HG03460 (cell line): ENCODE data around the gene TNK1.
A peak's percentile ranks its signal among the peaks of the same experiment; 100 is the strongest.
"Not testable (repeated sequence)": the region's sequence is repeated elsewhere in the genome, so short reads cannot be mapped to it uniquely, and the experiment has no call there.

Experiments used
- ATAC-seq: cut with Tn5 transposase; IDR thresholded peaks from one replicate; pipeline ENCODE4 v1.9.1; 2021; ENCODE audit not compliant: unreplicated experiment

TNK1 gene

DNA sequence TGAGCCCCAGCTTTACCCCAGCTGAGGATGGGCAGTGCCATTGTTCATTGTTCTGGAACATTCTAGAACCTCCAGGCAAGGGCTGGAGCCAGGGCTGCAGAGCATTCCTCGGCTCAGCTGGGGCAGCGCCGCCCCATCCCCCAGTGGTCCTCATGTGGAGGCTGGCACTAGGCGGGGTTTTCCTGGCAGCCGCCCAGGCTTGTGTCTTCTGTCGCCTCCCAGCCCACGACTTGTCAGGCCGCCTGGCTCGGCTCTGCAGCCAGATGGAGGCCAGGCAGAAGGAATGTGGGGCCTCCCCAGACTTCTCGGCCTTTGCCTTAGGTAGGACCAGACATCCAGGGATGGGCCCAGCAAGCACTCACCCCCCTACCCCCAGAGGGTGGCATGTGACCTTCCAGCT lies 25.8 kb upstream of the TNK1 start, which contains the start of gene TMEM95:
Gene TMEM95, plus strand, starts transcription at position 104 of the 400 bp plus-strand sequence. Its CDS starts 49 bp downstream, at position 153.
- ATAC-seq, result no peak

DNA sequence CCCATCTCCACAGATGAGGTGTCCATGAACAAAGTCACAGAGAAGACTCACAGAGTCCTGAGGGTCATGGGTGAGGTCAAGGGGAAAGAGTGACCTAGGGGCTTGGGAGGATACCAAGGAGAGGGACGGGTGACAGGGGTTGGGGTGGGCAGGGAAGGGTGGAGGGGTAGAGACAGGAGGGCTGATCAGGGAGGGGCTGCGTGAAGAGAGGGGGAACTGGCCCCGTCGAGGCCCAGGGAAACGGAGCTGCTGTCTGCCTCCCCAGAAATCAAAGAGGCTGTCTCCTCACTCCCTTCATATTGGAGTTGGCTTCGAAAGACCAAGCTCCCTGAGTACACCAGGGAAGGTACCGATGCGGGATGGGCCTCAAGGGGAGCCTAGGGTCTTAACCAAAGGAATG lies 25.3 kb upstream of the TNK1 start:
- no peak for ATAC-seq

- ATAC-seq, result no peak
Observed at GRCh38 chr17:7356072-7356549, 24.8 kb upstream of the TNK1 start.

DNA sequence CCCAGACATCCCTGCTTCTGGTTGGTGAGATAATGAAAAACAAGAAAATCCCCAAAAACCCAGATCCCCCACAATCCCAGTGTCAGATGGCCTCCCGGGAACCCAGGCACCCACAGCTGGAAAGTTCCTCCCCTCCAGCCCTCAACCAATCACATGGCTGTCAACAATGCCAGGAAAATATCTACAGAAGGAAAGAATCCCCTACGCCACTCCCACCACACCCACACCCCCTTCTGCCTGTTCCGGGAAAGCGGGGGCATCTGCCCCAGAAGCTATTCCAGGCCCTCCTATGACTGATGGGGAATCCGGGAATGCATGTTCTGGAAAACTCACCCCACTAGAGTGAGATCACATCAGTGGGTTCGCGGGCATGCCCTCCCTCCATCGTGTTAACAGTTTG lies 24.1 kb upstream of the TNK1 start:
- ATAC-seq, result no peak

DNA sequence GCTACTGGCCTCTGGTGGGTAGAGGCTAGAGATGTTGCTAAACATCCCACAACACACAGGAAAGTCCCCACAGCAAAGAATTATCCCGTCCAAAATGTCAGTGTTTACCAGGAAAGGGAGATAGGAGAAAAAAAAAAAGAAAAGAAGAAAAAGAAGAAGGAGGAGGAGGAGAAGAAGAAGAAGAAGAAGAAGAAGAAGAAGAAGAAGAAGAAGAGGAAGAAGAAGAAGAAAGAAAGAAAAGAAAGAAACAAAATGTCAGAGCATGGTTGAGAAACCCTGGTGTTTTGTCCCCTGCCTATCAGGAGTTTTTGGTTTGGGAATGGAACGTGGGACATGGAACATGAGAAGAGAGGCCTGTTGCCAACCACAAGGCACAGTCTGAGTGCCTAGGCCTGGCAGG lies 23.5 kb upstream of the TNK1 start:
- ATAC-seq, result no peak

- no peak for ATAC-seq
Observed at GRCh38 chr17:7361906-7362305, 19.0 kb upstream of the TNK1 start.

- ATAC-seq, result no peak
Observed at GRCh38 chr17:7363311-7363710, 17.6 kb upstream of the TNK1 start.

GRCh38 chr17:7365963-7366362 lies 14.9 kb upstream of the TNK1 start:
- not testable (repeated sequence) for ATAC-seq

- ATAC-seq, result no peak
Observed at GRCh38 chr17:7367083-7367482, 13.8 kb upstream of the TNK1 start.

DNA sequence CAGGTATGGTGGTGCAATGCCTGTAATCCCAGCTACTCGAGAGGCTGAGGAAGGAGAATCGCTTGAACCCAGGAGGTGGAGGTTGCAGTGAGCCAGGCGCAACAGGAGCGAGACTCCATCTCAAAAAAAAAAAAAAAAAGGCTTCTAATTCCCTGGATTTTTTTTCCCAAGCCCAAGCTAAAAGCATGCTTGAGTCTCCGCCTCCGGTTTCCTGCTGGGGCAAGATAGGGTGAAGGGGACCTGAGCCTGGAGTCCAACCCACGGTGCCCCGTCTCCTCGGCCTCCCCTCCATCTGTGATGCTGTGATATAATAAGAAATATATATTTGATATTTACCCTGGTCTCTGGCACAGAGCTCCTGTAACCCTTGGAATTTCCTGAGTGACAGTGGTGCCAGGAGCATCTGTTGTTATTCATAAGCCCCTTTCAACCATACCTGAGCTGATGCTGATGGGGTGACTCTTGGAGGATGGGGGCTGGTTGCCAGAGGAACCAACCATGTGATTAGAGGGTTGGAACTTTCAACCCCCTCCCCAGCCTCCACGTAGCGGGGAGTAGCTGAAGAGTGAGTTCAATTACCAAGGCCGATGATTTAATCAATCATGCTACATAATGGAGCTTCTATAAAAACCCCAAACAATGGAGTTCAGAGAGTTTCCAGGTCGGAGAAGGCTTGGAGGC lies 12.8 kb upstream of the TNK1 start:
- ATAC-seq, result no peak

DNA sequence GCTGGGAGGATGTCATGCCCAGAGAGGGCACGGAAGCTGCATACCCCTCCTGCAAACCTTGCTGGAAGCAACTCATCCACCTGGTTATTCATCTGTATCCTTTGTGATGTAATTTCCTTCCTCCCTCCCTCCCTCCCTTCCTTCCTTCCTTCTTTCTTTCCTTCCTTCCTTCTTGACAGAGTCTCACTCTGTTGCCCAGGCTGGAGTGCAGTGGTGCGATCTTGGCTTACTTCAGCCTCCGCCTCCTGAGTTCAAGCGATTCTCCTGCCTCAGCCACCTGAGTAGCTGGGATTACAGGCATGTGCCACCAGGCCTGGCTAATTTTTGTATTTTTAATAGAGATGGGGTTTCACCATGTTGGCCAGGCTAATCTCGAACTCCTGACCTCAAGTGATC lies 12.3 kb upstream of the TNK1 start:
- ATAC-seq, result not testable (repeated sequence)

DNA sequence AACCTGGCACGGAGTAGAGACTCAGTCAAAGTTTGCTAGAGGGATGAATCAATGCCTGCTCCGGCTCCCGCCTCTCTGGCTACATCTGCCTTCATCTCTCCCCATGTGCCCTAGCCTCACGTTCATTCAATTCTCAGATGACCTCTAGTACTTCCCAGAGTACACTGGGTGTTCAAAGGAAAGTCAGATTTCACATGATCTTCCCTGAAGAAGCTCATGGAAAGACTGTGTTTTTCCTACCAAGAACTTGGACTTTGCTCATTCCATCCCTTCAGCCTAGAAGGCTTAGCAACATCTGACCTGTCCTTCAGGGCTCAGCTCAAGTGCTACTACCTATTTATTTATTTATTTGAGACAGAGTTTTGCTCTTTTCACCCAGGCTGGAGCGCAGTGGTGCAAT lies 11.1 kb upstream of the TNK1 start:
- no peak for ATAC-seq

GRCh38 chr17:7370853-7371252 lies 10.0 kb upstream of the TNK1 start:
- ATAC-seq, result no peak

DNA sequence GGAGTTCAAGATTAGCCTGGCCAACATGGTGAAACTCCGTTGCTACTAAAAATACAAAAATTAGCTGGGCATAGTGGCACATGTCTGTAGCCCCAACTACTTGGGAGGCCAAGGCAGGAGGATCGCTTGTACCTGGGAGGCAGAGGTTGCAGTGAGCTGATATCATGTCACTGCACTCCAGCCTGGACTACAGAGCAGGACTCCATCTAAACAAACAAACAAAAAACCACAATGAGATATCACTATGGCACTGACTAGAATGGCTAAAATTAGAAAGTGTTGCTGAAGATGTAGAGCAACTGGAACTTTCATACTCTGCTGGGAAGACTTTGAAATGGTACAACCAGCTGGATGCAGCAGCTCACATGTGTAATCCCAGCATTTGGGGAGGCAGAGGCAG lies 6.5 kb upstream of the TNK1 start:
- no peak for ATAC-seq

- no peak for ATAC-seq
Observed at GRCh38 chr17:7379134-7379533, 1.8 kb upstream of the TNK1 start.

DNA sequence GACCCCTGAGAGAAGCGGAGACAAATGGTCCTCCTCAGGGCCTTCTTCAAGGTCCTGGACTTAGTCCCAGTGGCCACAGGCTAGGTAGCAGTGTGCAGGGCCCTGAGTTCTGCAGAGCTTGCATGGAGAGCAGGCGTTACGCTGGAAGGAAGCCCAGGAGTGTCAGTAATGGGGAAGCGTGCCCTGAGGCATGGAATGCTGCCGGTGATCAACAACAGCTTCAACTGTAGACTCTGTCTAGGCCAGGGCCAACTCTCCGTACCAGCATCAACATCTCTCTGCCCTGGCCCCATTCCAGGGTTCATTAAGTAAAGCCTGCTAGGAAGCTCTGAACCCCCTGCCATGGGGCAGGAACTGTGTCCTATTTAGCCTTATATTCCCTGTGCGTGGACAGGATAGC lies 568 bp upstream of the TNK1 start:
- no peak for ATAC-seq

GRCh38 chr17:7382901-7383300 lies 2.0 kb downstream of the TNK1 start:
- ATAC-seq, result no peak

DNA sequence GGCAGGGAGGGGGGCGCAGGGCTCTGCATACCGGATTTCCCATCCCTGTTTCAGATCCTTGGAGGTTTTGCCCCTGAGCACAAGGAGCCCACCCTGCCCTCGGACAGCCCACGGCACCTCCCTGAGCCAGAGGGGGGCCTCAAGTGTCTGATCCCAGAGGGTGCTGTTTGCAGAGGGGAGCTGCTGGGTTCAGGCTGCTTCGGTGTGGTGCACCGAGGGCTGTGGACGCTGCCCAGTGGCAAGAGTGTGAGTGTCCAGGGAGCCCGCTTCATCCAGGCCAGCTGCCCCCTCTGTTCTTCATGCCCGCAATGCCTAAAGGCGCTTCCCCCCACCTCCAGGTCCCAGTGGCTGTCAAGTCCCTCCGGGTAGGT lies 2.5 kb downstream of the TNK1 start:
- ATAC-seq, result no peak

DNA sequence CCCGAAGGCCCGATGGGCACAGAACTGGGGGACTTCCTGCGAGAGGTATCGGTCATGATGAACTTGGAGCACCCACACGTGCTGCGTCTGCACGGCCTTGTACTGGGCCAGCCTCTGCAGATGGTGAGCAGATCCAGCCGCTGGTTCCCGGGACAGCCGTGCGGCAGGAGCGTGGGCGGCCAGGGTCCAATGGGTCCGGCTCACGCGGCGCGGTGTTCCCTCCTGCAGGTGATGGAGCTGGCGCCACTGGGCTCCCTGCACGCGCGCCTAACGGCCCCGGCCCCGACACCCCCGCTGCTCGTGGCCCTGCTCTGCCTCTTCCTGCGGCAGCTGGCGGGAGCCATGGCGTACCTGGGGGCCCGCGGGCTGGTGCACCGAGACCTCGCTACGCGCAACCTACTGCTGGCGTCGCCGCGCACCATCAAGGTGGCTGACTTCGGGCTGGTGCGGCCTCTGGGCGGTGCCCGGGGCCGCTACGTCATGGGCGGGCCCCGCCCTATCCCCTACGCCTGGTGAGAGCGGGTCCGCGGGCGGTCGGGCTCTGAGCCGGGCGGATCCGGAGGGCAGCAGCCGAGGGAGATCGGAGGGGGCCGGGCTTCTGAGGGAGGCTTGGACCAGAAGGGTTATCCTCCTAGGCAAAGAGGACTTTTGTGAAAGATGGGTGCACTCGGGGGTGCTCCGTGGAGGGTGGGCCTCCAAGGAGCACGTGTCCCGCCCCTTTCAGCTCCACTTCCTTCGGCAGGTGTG lies 3.0 kb downstream of the TNK1 start:
- ATAC-seq, result peak; percentile 67

DNA sequence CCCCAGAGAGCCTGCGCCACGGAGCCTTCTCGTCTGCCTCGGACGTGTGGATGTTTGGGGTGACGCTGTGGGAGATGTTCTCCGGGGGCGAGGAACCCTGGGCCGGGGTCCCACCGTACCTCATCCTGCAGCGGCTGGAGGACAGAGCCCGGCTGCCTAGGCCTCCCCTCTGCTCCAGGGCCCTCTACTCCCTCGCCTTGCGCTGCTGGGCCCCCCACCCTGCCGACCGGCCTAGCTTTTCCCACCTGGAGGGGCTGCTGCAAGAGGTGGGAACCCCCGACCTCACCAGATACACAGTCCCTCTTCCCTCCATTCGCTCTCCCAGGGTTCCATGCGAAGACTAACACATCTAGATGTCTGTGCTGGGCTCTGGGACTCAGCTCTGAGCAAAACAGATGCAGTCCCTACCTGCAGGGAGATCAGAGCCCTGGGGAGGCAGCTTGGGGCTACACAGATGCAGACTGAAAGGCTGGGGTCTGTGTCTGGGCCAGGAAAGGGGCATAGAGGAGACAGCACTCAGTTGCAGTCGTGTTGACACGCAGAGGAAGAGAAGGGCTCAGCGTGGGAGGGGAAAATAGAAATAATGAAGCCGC lies 3.7 kb downstream of the TNK1 start:
- ATAC-seq, result no peak

DNA sequence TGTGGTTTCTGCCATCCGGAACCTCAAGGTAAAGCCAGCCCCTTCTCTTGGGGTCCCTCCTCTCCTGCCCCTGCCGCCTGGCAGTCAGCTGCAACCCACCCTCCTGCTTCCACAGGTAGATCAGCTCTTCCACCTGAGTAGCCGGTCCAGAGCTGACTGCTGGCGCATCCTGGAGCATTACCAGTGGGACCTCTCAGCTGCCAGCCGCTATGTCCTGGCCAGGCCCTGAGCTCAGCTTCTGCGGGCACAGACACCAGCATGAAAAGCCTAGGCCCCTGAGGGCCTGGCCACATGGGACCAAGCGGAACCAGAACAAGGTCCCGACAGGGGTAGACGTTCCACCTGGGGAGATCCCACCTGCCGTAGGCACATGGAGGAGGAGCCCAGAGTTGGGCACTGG lies 8.0 kb downstream of the TNK1 start:
- ATAC-seq, result no peak
